HG03378 (cell line): ENCODE data around the gene TTC7B.
"Not testable (repeated sequence)": the region's sequence is repeated elsewhere in the genome, so short reads cannot be mapped to it uniquely, and the experiment has no call there.

Source experiments
- ATAC-seq: cut with Tn5 transposase; IDR thresholded peaks from one replicate; pipeline ENCODE4 v1.9.1; 2021; ENCODE audit warnings: mild to moderate bottlenecking, moderate library complexity; ENCODE audit not compliant: unreplicated experiment

The TTC7B gene

GRCh38 chr14:90536092-90536491, 280.1 kb downstream of the TTC7B start:
- no peak for ATAC-seq

- no peak for ATAC-seq
Measured at GRCh38 chr14:90535556-90536090, 280.6 kb downstream of the TTC7B start.

DNA sequence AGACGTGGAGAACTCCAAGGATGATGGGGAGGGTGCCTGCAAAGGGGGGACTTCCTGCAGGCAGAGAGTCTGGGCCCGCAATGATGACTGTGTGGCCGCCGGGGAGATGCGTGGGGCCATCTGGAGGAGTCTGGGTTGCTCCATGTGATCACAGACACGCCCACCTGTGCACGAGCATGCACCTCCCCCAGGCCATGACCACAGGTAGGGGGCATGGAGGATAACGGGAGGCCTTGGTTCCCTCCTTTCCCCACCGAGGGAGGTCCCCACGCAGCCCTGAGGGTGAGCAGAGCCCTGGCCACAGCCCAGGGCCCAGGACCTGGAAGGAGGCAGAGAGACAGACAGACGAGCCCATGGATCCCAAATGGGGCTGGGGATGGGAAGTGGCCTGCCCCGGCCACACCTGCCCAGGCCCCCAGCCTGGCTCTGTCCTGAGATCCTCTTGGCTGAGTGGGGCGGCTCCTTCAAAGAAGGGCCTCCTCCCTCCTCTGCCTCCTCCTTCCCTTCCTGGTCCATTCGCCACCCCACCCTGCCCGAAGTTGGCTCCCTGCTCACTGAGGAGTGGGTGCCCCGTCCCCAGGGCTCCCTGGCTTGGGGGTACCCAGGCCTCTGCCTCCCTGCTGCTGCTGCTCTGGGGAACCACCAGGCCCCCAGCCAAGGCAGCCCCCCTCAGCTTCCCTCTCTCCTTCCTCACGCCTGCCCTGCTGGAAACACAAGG, 281.2 kb downstream of the TTC7B start:
- ATAC-seq = no peak

GRCh38 chr14:90534091-90534837, 282.0 kb downstream of the TTC7B start:
- ATAC-seq = no peak

DNA sequence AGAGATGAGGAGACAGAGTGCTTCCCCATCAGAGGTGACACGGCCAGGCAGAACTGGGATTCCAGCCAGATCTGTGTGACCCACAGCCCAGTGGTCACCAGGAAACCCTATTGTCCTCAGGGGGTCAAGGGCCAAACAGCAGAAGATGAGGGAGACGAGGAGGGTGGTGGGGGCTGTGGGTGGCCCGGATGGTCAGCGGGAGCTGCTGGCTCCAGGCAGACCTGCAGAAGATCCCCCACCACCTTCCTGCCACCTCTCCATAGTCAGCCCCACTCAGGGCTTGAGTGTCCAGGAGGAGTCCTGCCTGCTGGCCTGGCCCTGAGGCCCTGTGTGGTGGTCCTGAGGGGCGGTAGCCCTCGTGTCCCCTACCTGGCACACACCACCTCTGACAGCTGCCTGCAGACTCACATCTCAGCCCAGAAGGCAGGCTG, 282.6 kb downstream of the TTC7B start:
- ATAC-seq = no peak

DNA sequence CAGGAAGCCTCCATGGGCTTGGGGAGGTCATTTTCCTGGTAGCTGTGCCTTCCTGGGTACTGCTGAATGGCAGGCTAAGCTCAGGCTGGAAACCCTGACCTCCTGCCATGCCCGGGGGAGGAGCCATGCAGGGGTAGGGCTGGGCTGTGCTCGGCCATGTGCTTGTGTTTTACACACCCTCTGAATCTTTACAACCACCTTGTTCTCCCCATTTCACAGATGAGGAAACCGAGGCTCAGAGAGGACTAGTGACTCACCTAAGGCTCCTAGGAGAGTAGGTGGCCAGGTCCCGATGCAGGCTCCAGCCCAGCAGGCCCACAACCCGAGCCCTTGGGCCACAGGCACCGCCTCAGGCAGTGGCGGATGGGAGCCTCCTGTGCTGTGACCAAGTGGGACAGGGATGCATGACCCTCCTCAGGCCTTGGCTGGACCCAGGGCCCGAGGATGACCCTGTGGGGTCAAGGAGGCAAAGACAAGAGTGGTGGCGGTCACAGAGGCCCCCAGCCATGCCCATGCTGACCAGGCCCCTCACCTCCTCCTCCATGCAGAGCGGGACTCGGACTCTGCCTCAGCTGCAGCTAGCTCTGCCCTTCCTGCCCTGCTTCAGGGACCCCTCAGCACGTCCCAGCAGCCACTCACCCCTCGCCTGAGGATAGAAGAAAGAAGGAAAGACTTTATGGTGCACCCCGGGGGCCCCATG, 283.3 kb downstream of the TTC7B start:
- no peak for ATAC-seq

- ATAC-seq = no peak
Measured at GRCh38 chr14:90531497-90531896, 284.7 kb downstream of the TTC7B start.

- ATAC-seq = no peak
Measured at GRCh38 chr14:90530523-90530922, 285.7 kb downstream of the TTC7B start.

GRCh38 chr14:90527978-90528377, 288.3 kb downstream of the TTC7B start:
- ATAC-seq = no peak

DNA sequence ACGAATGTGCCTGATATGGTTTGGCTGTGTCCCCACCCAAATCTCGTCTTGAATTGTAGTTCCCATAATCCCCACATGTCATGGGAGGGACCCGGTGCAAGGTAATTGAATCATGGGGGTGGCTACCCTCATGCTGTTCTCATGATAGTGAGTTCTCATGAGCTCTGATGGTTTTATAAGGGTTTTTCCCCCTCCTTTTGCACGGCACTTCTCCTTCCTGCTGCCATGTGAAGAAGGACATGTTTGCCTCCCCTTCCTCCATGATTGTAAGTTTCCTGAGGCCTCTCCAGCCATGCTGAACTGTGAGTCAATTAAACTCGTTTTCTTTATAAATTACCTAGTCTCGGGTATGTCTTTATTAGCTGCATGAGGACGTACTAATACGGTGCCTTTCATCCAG, 289.7 kb downstream of the TTC7B start:
- ATAC-seq = not testable (repeated sequence)

DNA sequence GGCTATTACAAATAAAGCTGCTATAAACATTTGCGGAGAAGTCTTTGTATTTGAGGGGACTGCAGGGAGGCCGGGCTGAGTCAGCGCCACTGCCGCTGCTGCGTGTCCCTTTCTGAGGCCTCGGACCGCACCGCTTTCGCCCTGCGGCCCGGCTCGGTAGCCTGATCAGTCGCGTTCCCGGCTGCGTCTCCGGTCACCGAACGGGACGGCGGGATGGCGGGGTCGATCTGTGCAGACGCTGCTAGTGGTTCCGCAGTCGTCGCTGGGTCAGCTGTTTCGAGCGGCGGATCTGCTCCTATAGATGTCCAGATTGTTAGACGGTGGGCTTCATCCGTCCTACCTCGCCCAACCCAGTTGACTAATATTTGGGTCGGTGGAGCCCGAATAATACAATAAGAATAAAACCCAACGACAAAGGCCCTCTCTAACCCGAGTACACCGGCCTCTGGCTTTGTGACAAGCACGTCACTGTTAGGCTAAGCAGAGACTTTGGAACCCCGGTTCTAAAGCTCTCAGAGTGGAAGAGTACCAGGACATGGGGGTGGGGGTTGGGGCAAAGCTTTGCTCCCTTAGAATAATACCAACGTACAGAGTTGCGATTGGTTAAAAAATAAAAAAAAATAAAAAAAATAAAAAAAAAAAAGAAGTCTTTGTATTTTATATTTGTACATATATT, 290.7 kb downstream of the TTC7B start:
- ATAC-seq = not testable (repeated sequence)

GRCh38 chr14:90523961-90524875, 292.0 kb downstream of the TTC7B start:
- no peak for ATAC-seq

- ATAC-seq = no peak
Measured at GRCh38 chr14:90523544-90523943, 292.7 kb downstream of the TTC7B start.

GRCh38 chr14:90522571-90523191, 293.5 kb downstream of the TTC7B start:
- no peak for ATAC-seq

GRCh38 chr14:90521930-90522483, 294.2 kb downstream of the TTC7B start:
- ATAC-seq = no peak

GRCh38 chr14:90521084-90521929, 294.9 kb downstream of the TTC7B start:
- ATAC-seq = no peak

DNA sequence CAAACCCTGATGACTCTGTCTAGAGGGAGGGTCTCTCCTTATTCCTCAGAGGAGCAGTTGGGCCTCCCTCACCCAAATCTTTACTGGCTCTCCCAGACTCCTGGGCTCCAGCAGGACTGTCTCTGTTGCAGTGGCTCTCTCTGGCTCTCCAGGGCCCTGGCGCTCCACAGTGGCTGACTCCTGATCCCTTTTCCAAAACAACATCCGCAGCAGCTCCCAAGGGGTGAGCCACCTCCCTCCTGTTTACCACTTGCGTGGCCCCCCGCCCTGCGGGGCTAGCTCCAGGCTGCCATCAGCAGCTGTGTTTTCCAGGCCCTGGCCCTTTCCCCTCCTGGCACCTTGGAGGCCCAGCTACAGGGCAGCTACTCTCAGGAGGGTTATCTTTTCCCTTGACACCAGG, 295.9 kb downstream of the TTC7B start:
- no peak for ATAC-seq

DNA sequence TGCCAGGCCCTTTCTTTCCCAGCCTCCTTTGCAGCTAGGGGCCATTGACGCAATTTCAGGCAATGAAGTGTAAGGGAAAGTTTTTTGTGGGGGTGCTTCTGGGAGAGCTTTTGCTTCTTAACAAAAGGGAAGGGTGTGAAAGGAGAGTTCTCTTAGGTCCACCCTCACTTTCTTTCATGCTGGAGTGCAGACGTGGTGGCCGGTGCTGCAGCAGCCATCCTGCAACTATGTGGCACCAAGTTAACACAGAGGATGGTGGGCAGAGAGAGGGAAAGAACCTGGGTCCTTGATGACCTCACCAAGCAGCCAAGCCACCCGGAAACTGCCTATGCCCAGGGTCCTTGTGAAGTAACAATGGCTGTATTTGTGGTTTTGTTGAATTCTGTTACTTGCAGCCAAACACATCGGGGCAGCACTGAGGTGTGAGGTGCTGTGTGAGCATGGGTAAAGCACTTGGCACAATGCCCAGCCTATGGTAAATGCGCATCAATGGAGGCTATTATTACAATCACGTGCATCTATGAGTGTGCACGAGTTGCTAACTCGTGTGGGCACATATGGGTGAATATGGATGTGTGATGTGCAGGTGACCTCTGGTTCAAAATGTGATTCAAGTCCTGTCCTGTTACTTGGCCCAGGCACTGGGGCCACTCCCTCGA, 296.8 kb downstream of the TTC7B start:
- no peak for ATAC-seq
